Adipose tissue (tissue), 3 donors: ENCODE results near the gene TTC39B. TPM values are rescaled to one million over a fixed set of nuclear protein-coding genes. Genes with fewer than 3 reads are reported as not detected.

Experiments
- H3K27ac ChIP-seq: one replicate; pipeline ENCODE4 v1.5.1; 2013; ENCODE audit warnings: low read depth, low read length
- whole genome bisulfite sequencing, 3 donors: extraction: QIAGEN DNeasy Blood & Tissue Kit; methylation state at CpG; one replicate each; pipeline ENCODE4 v1.1.7; 2013; 5-methylcytosine and 5-hydroxymethylcytosine counted together
- polyA plus RNA-seq, 3 donors: library from polyadenylated mRNA; stranded (reverse); fragments of 200-250 nt; gene quantifications; one replicate each; pipeline ENCODE4 v1.2.3, GENCODE V29; 2013
- donor health status: healthy with polysubstance abuse.
- donor health status: Bipolar disorder and iron deficiency.
- donor health status: healthy.

Gene TTC39B
- polyA plus RNA-seq, 3 donors, result 1.2 to 2.1 (median 1.4) TPM

DNA sequence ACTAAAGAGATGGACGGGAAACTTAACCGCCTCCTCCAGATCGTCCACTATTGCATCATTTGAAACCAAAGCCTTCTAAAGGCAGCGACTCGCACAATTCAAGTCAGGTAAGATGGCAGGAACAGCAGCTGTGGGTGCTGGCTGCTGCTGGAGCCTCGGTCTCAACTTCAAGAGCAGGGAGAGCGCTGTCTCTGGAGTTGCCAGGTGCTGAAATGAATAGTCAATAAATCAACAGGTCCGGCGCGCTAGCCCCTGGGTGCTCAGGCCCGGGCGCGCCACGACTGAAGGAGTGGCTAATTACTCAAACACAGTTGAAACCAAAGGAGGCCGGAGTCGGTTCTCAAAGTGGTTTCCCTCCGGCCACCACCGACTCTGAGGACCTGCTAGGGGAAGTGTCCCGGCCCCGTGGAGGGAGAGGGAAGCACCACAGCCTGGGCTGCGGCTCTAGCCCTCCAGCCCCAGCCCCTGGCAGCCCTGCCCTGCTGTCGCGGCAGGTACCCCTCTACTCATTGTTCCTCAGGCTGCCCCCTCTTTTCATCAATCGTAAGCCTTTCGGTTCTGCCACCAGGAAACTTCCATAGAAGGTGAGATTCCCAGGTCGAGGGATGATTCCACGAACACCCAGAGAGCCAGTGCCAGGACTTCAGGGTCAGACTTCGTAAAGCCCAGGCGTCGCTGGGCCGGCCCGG is 804 bp downstream of the TTC39B start:
- H3K27ac ChIP-seq, result no peak overlapping the region
- WGBS, 3 donors, result 4 to 6% (median 6%) methylated on average over 32 of the region's 32 CpGs

DNA sequence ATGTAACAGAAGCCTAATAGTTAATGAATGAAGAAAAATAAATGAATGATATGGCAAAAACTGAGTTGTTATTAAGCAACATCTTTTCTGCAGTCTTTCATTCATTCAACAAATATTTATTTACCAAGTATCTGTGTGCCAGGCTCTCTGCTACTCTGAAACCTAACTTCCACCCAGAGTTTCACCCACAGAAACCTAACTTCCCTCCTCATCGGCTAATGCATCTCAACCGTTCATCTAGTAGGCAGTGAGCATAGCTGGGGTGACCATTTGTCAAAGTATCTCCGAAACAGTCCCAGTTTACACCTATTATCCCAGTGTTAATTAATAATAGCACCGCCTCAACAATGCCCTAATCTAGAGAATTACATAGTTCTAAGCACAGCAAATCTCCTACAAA is 1.5 kb downstream of the TTC39B start:
- H3K27ac ChIP-seq, result no peak overlapping the region
- WGBS, 3 donors, result 67 to 72% (median 70%) methylated on average over 4 of the region's 4 CpGs

DNA sequence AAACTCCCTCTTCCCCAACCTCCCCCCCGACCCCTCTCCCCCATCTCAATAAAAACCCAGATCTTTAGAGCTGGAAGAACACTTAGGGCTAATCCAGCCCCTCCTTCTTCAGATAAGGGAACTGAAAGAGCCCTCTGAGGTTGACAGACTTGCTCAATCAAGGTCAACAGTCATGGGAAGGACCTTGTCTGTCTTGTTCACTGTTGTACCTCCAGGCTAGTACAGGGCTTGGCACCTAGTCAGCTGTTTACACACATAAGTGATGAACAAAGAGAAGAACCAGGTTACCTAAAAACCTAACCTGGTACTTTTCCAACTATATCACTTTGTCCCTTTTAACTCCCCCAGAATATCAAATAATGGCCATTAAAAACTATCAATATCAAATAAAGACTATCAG is 2.4 kb downstream of the TTC39B start:
- no peak overlapping the region for H3K27ac ChIP-seq
- WGBS, 3 donors, result 88 to 95% (median 93%) methylated on average over 1 of the region's 1 CpG

DNA sequence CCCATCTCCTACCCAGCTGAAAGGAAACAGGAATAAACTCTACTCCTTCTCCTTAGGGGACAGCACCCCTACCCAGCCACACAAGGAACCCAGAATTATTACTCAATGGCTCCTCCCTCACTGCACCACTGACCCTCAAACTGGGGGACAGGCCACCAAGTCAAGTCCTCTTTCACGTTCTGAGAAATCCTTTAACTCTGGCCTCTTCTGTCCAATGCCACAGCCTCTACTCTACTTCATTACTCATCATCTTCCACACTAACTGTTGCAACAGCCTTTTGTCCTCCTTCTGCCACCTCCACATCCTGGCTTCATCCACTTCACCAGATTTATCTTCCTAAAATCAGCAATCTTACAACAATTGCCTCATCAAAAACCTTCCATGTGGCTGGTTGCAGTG is 6.8 kb downstream of the TTC39B start:
- WGBS, 3 donors, result 42 to 64% (median 44%) methylated on average over 1 of the region's 1 CpG
- H3K27ac ChIP-seq, result no peak overlapping the region

DNA sequence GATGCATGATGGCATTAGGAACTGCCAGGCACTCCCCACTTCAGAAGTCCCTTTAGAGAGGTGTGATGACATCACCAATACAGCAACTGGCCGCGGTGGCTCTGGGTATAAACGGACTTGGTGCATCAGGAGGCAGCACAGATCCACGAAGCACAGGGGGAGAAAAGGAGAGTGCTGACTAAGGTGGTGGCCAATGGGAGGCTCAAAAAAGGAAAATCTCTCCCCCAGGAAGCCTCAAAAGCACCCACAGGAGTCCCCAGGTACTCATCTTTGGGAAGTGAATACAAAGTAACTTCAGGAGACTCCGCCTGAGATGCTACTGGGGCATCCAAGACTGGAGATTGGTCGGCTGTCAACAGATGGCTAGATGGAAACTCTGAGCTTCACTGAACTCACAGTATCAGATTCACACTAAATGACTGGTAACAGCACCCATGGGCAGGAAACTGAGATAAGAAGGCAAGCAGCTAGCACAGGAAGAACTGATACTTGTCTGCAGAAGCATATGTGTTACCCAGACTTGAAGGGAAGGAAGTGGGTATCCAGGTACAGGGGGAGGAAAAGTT is 7.6 kb downstream of the TTC39B start:
- no peak overlapping the region for H3K27ac ChIP-seq
- 53 to 86% (median 69%) methylated on average over 6 of the region's 6 CpGs for WGBS, 3 donors

DNA sequence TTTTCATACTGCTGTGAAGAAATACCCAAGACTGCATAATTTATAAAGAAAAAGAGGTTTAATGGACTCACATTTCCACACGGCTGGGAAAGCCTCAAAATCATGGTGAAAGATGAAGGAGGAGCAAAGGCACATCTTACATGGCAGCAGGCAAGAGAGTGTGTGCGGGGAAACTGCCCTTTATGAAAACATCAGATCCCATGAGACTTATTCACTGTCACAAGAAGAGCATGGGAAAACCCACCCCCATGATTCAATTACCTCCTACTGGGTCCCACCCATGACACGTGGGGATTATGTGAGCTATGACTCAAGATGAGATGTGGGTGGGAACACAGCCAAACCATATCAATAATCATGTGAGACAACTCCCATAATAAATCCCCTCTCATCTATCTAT is 8.7 kb downstream of the TTC39B start:
- H3K27ac ChIP-seq, result no peak overlapping the region
- WGBS, 3 donors, result 85 to 93% (median 86%) methylated on average over 3 of the region's 3 CpGs

DNA sequence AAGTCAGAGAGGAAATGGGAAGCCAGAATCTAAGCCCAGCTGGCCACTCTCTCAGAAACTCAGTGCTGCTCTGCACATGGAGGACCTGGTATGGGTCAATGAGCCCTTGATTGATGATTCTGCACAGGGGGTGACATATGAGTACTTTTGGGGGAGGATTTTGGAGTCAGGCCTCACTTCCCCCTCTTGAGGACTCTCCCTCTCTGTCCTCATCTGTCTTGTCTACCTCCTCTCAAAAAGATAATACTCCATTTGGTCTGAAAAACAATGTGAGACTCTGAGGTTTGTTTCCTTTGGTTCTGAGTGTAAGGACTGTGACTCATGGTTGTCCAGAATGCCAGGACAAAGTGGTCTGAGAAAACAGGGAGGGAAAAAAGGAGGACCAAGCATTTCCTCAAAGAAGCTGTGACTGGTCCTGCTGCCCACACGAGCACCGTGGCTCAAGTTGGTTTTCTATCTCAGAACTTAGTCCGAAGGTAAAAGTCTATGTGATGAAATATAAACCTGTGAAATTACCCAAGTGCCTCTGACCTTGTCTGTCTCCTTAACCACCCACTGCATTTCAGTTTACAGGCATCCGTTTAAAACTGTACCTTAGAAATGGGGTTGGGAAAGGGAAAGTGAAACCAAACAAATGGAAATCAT is 11.1 kb downstream of the TTC39B start:
- 1 to 4% (median 2%) methylated on average over 4 of the region's 4 CpGs for WGBS, 3 donors
- H3K27ac ChIP-seq, result peak overlapping the region; percentile 12

DNA sequence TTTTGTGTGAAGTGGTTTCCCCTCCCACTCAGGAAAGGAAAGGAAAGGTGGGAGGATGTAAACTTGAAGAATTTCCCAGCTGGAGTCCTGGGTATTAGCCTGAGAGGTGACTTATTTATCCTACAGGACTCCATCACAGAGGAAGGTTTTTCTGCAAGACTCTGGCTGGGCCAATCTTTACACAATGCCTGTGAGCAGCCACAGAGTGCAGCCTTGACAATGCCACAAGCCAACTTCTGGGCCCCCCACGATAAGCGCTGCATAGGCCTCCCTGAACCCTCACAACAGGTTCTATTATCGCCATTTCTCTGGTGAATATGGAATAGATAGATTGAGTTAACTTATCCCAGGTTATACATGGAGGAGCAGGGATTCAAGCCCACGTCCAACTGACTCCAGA is 12.4 kb downstream of the TTC39B start:
- H3K27ac ChIP-seq, result no peak overlapping the region
- 89 to 98% (median 90%) methylated on average over 4 of the region's 4 CpGs for WGBS, 3 donors

DNA sequence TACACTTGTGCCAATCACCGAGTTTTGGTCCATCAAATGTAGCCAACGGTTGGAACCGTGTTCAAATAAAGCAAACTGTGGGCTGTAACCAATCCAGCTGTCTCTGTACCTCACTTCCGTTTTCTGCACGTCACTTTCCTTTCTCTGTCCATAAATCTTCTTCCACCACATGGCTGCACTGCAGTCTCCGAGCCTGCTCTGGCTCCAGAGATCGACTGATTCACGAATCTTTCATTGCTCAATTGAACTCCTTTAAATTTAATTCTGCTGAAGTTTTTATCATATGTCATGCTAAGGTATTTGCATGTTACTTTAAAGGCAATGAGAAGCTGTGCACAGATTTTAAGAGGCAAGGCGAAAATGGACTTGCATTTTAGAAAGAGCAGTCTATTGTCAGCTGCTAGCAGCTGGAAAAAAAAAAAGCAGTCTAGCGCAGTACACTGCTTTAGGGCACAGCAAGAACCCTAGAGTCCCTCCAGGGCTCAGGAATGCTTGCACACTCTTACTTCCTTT is 13.2 kb downstream of the TTC39B start:
- 37 to 72% (median 39%) methylated on average over 10 of the region's 10 CpGs for WGBS, 3 donors

DNA sequence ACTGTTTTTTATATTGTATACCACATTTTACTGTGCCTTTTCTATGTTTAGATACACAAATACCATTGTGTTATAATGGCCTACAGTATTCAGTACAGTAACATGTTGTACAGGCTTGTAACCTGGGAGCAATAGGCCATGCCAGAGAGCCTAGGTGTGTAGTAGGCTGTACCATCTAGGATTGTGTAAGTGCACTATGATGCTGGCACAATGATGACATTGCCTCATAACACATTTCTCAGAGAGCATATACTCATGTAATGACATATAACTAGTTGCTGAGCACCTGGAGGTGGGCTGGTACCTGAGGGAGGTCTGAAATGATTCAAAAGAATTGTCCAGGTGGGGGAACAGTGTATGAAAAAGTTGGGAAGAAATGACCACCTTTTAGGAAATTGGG is 13.9 kb downstream of the TTC39B start:
- no peak overlapping the region for H3K27ac ChIP-seq

More for the DNA sequence above, 13.2 kb downstream of the TTC39B start:
- no peak overlapping the region for H3K27ac ChIP-seq

DNA sequence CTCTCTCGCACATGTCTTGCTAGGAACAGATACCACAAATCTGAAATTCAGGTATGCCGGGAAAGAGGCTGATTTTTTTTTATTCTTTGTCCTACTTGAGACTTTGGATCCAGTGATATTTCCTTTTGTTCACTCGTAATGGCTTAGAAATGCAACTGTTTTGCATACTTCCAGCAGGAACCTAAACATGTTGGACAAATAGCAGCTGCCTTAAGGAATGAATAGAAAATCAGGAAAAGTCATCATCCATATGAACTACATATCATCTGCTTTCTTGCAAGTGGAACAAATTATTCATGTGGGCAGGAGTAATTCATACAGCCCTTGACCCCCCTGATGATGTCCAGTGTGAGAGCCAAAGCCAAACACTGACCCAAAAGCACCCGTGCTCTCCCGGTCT is 17.4 kb downstream of the TTC39B start:
- 92 to 95% (median 95%) methylated on average over 5 of the region's 5 CpGs for whole genome bisulfite sequencing, 3 donors
- no peak overlapping the region for H3K27ac ChIP-seq

DNA sequence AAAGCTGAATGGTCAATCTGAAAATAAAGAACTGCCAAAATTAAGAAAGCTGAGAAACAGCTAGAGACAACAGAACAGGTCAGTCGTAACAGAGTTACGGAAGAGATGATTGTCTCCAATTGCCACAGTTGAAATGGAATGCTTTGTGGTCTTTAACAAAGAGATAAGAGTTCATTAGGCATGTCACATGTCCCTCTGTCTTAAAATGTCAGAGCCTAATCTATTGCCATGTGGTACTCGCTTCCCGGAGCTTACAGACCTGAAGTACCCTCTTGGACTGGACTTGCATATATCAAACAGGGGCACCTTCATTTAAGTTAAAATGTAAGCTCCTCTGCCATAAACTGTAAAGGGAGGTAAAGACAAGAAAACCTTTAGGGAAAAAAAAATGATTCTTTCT is 19.7 kb downstream of the TTC39B start:
- H3K27ac ChIP-seq, result no peak overlapping the region
- 96 to 98% (median 97%) methylated on average over 4 of the region's 4 CpGs for WGBS, 3 donors

DNA sequence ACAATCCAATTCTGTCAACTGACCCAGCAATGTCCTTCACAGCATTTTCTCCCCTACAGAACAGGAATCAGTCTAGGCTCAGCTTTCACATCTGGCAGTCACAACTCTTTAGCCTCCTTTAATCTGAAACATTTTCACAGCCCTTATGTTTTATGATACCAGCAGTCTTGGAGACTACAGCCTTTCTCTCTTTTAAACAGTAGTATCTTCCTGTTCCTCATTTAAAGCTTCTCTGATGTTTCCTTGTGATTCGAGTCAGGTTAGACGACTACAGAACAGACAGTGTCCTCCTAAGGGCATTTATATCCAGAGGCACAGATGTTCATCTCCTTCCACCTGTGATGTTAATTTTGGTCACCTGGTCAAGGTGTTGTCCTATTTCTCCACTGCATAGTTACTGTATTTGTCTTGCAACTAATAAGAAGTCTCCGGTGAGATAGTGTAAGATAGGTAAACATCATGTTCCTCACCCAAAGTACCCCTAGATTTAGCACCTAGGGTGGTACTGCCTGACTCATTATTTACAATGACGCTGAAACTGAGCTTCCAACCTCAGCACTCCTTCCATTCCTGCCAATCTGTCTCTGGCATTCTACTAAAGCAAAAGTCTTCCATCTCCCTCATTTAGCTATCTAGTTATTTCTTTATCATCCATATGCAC is 20.7 kb downstream of the TTC39B start:
- H3K27ac ChIP-seq, result no peak overlapping the region
- WGBS, 3 donors, result 58 to 69% (median 62%) methylated on average over 4 of the region's 4 CpGs

DNA sequence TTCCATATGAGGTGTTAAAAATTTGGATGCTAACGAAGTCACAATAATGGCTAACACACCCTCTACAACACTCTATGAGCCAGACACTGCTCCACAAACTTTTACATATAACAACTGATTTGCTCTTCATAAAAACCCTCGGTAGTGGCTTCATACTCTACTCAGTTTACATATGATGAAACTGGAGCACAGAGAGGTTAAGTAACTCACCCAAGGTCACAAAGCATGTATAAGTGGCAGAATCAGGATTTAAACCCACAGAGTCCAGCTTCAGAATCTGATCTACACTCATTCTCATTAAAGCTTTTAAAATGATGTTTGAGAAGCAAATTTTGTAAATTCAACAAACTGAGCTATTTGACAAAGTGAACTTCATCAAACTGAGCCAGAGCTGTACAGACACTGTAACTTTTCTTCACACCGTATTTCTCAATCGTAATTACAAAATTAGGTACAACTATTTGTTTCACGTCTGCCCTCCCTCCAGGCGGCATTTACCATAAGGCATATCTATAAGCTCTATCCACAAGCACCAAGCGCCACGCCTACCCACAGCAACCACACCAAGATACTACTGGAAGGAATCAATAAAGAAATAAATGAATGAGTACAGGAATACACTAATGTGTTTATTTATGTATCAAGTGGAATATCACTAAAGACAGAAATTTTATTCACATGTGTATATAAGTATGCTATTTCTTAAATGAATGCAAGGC is 24.3 kb downstream of the TTC39B start:
- 87 to 89% (median 89%) methylated on average over 8 of the region's 8 CpGs for WGBS, 3 donors
- H3K27ac ChIP-seq, result no peak overlapping the region

DNA sequence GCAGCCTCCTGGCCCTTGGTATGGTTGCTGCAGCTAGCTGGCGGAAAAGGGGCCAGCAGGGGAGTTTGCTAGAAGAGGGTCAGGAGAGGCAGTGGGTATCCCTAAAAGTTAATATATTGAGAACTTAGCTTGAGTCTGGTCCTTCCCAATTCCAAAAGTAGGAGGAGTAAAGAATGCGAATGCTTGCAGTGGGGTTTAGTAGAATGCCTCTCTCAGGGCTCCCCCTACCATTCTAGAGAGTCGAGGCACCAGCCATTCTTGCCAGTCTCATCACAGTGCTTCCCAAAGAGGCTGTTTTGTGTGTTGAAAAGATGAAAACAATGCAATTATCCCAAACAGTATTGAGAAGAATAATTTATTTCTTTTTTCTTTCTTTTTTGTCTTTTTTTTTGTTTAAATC is 26.4 kb downstream of the TTC39B start:
- 92 to 97% (median 97%) methylated on average over 3 of the region's 3 CpGs for WGBS, 3 donors

DNA sequence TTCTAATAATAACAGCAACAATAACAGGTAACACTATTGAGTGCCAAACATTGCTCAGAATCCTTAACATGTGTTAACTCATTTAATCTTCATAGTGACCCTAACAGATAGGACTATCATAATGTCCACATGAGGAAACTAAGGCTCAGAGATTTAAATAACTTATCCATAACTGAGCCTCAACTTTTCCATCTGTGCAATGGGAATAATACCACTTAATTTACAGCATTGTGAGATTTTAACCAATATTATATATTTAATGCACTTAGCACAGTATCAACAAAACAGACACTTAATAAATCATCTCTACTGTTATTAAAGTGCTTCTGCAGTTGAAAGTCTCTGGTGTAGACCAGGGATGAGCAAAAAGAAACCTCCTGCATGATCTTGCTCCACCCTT is 28.2 kb downstream of the TTC39B start:
- no peak overlapping the region for H3K27ac ChIP-seq

More for the DNA sequence above, 26.4 kb downstream of the TTC39B start:
- no peak overlapping the region for H3K27ac ChIP-seq

DNA sequence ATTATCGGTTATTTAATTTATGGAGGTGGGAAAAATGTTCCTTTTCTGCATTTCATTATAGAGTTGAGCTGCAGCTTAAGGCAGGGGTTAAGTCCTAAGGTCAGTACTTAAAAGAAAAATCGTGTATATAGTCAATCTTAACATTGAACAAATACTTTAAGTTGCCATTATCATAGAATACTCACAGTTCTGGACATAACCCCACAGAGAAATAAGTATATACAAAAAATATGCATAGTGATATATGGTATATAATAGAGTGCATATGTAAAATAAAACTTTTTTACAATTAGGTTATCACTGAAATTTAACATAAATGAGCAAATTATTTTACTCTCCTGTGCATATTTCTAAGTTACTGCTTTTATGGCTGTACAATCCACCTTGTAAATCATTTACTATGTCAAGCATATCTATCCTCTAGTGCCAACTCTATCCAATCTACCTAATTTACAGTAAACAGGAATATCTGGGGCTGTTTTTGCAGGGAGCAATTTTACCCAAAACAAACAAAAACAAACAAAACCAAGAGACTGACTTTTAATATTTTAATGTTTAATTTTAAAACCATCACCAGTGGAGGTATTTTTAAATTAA is 28.8 kb downstream of the TTC39B start:
- 18 to 54% (median 45%) methylated on average over 2 of the region's 2 CpGs for WGBS, 3 donors
- H3K27ac ChIP-seq, result no peak overlapping the region

DNA sequence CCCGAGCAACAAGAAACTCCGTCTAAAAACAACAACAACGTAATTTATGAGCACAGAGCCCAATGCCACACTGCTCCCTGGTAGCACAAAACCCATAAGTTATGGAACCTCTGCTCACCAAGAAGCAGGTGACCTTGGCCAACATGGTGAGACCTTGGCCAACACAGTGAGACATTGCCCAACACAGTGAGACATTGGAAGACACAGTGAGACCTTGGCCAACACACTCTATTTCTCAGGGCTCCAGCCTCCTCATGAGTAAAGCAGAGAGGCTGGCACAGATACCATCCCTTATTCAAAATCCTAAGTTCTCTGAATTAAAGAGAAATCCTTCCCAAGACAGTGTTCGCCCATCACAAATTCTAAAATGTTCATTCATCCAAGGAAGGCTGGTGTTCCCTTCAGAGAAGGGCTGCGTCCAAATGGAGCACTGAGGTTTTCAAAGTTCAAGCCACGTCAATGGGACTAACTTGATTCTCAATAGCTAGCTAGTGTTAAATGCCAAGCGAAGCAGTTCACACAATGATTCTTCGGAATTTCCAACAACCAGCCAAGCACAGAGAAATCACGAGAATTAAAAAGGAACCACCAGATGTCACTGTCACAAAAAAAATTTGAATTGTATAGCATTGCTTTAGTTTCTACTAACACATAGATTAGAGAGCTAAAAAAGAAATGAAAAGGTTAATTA is 29.5 kb downstream of the TTC39B start:
- no peak overlapping the region for H3K27ac ChIP-seq
- WGBS, 3 donors, result 53 to 72% (median 63%) methylated on average over 9 of the region's 9 CpGs
